CD4-positive, CD25-positive, alpha-beta regulatory T cell (primary cell): ENCODE data around the gene CAMK2A. TPM values are rescaled to one million over a fixed set of nuclear protein-coding genes. Genes with fewer than 3 reads are reported as not detected.
A peak's percentile ranks its signal among the peaks of the same experiment; 100 is the strongest.

Source experiments
- ATAC-seq, 2 donors: fragments of 150-1000 bp; cut with Tn5 transposase; one replicate each; pipeline ENCODE4 v1.10.0; 2021; ENCODE audit warnings: low read depth in 2 of 2, moderate number of reproducible peaks in 2 of 2, moderate library complexity in 1 of 2
- DNase-seq, 3 donors: peaks; one replicate each; pipeline versions ENCODE4 v3.0.0 to v3.0.0-alpha.2; 2012 to 2022; ENCODE audit warnings: mixed read lengths in 1 of 3
- H3K27ac ChIP-seq: one replicate; pipeline ENCODE4 v1.7.0; 2013; ENCODE audit warnings: mild to moderate bottlenecking, low read length; ENCODE audit not compliant: insufficient read depth, poor library complexity, severe bottlenecking
- H3K27me3 ChIP-seq: one replicate; pipeline ENCODE4 v1.7.0; 2013; ENCODE audit warnings: low read length; ENCODE audit not compliant: control insufficient read depth, insufficient read depth
- H3K36me3 ChIP-seq: one replicate; pipeline ENCODE4 v1.7.0; 2013; ENCODE audit warnings: mild to moderate bottlenecking, low read length, moderate library complexity; ENCODE audit not compliant: control insufficient read depth, insufficient read depth
- H3K4me1 ChIP-seq: 2 replicates; pipeline ENCODE4 v1.7.0; 2013; ENCODE audit warnings: mild to moderate bottlenecking, low read length; ENCODE audit not compliant: insufficient read depth, control insufficient read depth, poor library complexity, severe bottlenecking
- H3K4me3 ChIP-seq: one replicate; pipeline ENCODE4 v1.7.0; 2013; ENCODE audit warnings: low read depth, mild to moderate bottlenecking, low read length, moderate library complexity
- H3K9me3 ChIP-seq, 2 experiments: 1 replicate in 1 of 2; 2 replicates in 1 of 2; pipeline ENCODE4 v1.7.0; 2013; ENCODE audit warnings: low read length in 2 of 2, mild to moderate bottlenecking in 1 of 2, moderate library complexity in 1 of 2; ENCODE audit not compliant: control insufficient read depth in 2 of 2
- H3K27ac Mint-ChIP-seq, 3 donors: one replicate each; pipeline ENCODE4 v1.8.0; 2020 to 2022; ENCODE audit warnings: mild to moderate bottlenecking in 3 of 3, mixed read lengths in 3 of 3, moderate library complexity in 2 of 3
- H3K27me3 Mint-ChIP-seq: one replicate; pipeline ENCODE4 v1.8.0; 2022; ENCODE audit warnings: mild to moderate bottlenecking, mixed read lengths
- H3K36me3 Mint-ChIP-seq: one replicate; pipeline ENCODE4 v1.8.0; 2020; ENCODE audit warnings: mixed read lengths
- H3K4me1 Mint-ChIP-seq, 4 donors: one replicate each; pipeline ENCODE4 v1.8.0; 2020 to 2022; ENCODE audit warnings: mixed read lengths in 4 of 4, mild to moderate bottlenecking in 1 of 4
- H3K4me3 Mint-ChIP-seq, 4 donors: one replicate each; pipeline ENCODE4 v1.8.0; 2020 to 2022; ENCODE audit warnings: mild to moderate bottlenecking in 4 of 4, mixed read lengths in 4 of 4, moderate library complexity in 3 of 4
- H3K9me3 Mint-ChIP-seq, 7 donors: one replicate each; pipeline ENCODE4 v1.8.0; 2020 to 2022; ENCODE audit warnings: mixed read lengths in 7 of 7, mild to moderate bottlenecking in 3 of 7, moderate library complexity in 2 of 7
- polyA plus RNA-seq, 4 donors: library from polyadenylated mRNA; unstranded; fragments of 300-500 nt; fragmentation: Illumina TruSeq; gene quantifications; one replicate each; pipeline ENCODE4 v1.2.3, GENCODE V29; 2021
- total RNA-seq: library from RNA; stranded (reverse); gene quantifications from one replicate; pipeline ENCODE4 v1.2.3, GENCODE V29; 2022

CAMK2A gene
- total and polyA plus RNA-seq, 5 donors from 2014 or later: not detected

GRCh38 chr5:150186897-150187296 is 102.7 kb downstream of the CAMK2A start:
- Mint-ChIP-seq H3K27me3 (peaks cover 36% of the 10 kb centered on the region), H3K27ac (no peak overlapping the region), H3K4me3 (no peak overlapping the region), H3K4me1 (no peaks in the 10 kb centered on the region), H3K36me3 (no peaks in the 10 kb centered on the region), H3K9me3 (no peaks in the 10 kb centered on the region)
- H3K36me3 ChIP-seq: no peaks in the 10 kb centered on the region
- no peak overlapping the region for H3K4me3 ChIP-seq
- H3K27ac ChIP-seq: no peak overlapping the region
- H3K27me3 ChIP-seq: peaks cover 3% of the 10 kb centered on the region
- no peaks in the 10 kb centered on the region for H3K9me3 ChIP-seq
- no peak for DNase-seq
- no peaks in the 10 kb centered on the region for H3K4me1 ChIP-seq
- no peak for ATAC-seq

- Mint-ChIP-seq H3K9me3 (no peaks in the 10 kb centered on the region), H3K27ac (no peak overlapping the region), H3K27me3 (peaks cover 32% of the 10 kb centered on the region), H3K4me3 (no peak overlapping the region), H3K36me3 (no peaks in the 10 kb centered on the region), H3K4me1 (no peaks in the 10 kb centered on the region)
- Histone ChIP-seq H3K9me3 (no peaks in the 10 kb centered on the region), H3K36me3 (no peaks in the 10 kb centered on the region), H3K27ac (no peak overlapping the region), H3K4me1 (no peaks in the 10 kb centered on the region), H3K4me3 (no peak overlapping the region), H3K27me3 (peaks cover 3% of the 10 kb centered on the region)
- ATAC-seq (no peak), DNase-seq (no peak)
Measured at GRCh38 chr5:150186137-150186536, 103.4 kb downstream of the CAMK2A start.

GRCh38 chr5:150184990-150185912 is 104.3 kb downstream of the CAMK2A start:
- Histone ChIP-seq H3K27me3 (peaks cover 3% of the 10 kb centered on the region), H3K4me1 (no peaks in the 10 kb centered on the region), H3K36me3 (no peaks in the 10 kb centered on the region), H3K9me3 (no peaks in the 10 kb centered on the region), H3K4me3 (no peak overlapping the region), H3K27ac (no peak overlapping the region)
- Mint-ChIP-seq H3K9me3 (no peaks in the 10 kb centered on the region), H3K27ac (no peak overlapping the region), H3K27me3 (peaks cover 27% of the 10 kb centered on the region), H3K4me1 (no peaks in the 10 kb centered on the region), H3K4me3 (no peak overlapping the region), H3K36me3 (no peaks in the 10 kb centered on the region)
- no peak for DNase-seq
- ATAC-seq: no peak

GRCh38 chr5:150184006-150184405 is 105.6 kb downstream of the CAMK2A start:
- DNase-seq: no peak
- H3K27ac Mint-ChIP-seq: no peak overlapping the region
- H3K4me1 ChIP-seq: no peaks in the 10 kb centered on the region

GRCh38 chr5:150183436-150183835 is 106.1 kb downstream of the CAMK2A start:
- Histone ChIP-seq H3K27ac (no peak overlapping the region), H3K9me3 (no peaks in the 10 kb centered on the region), H3K4me3 (no peak overlapping the region), H3K36me3 (no peaks in the 10 kb centered on the region), H3K27me3 (no peaks in the 10 kb centered on the region), H3K4me1 (no peaks in the 10 kb centered on the region)
- no peaks in the 10 kb centered on the region for H3K4me1 Mint-ChIP-seq
- H3K4me3 Mint-ChIP-seq: no peak overlapping the region
- no peaks in the 10 kb centered on the region for H3K9me3 Mint-ChIP-seq
- DNase-seq (no peak), ATAC-seq (no peak)
- peaks cover 21% of the 10 kb centered on the region for H3K27me3 Mint-ChIP-seq
- no peaks in the 10 kb centered on the region for H3K36me3 Mint-ChIP-seq
- no peak overlapping the region for H3K27ac Mint-ChIP-seq

More at GRCh38 chr5:150184006-150184405, 105.6 kb downstream of the CAMK2A start:
- no peak for ATAC-seq
- H3K36me3 Mint-ChIP-seq: no peaks in the 10 kb centered on the region
- H3K9me3 Mint-ChIP-seq: no peaks in the 10 kb centered on the region
- H3K9me3 ChIP-seq: no peaks in the 10 kb centered on the region
- H3K27ac ChIP-seq: no peak overlapping the region
- peaks cover 20% of the 10 kb centered on the region for H3K27me3 Mint-ChIP-seq
- no peaks in the 10 kb centered on the region for H3K27me3 ChIP-seq
- no peaks in the 10 kb centered on the region for H3K4me1 Mint-ChIP-seq
- no peak overlapping the region for H3K4me3 ChIP-seq
- no peaks in the 10 kb centered on the region for H3K36me3 ChIP-seq
- H3K4me3 Mint-ChIP-seq: no peak overlapping the region

- Histone ChIP-seq H3K9me3 (no peaks in the 10 kb centered on the region), H3K27me3 (no peaks in the 10 kb centered on the region), H3K27ac (no peak overlapping the region), H3K4me3 (no peak overlapping the region), H3K4me1 (no peaks in the 10 kb centered on the region), H3K36me3 (no peaks in the 10 kb centered on the region)
- DNase-seq (no peak), ATAC-seq (no peak)
- H3K4me1 Mint-ChIP-seq: no peaks in the 10 kb centered on the region
- peak overlapping the region in 1 of 4 donors; percentile 51 for H3K4me3 Mint-ChIP-seq
- H3K9me3 Mint-ChIP-seq: no peaks in the 10 kb centered on the region
- H3K36me3 Mint-ChIP-seq: no peaks in the 10 kb centered on the region
- H3K27me3 Mint-ChIP-seq: peaks cover 22% of the 10 kb centered on the region
- no peak overlapping the region for H3K27ac Mint-ChIP-seq
Measured at GRCh38 chr5:150182774-150183173, 106.8 kb downstream of the CAMK2A start.

GRCh38 chr5:150181766-150182545 is 107.6 kb downstream of the CAMK2A start:
- Mint-ChIP-seq H3K4me1 (no peaks in the 10 kb centered on the region), H3K27ac (no peak overlapping the region), H3K4me3 (no peak overlapping the region), H3K36me3 (no peaks in the 10 kb centered on the region), H3K27me3 (peaks cover 15% of the 10 kb centered on the region), H3K9me3 (no peaks in the 10 kb centered on the region)
- no peak for ATAC-seq
- DNase-seq: no peak
- H3K27ac ChIP-seq: no peak overlapping the region
- H3K4me3 ChIP-seq: no peak overlapping the region
- H3K4me1 ChIP-seq: no peaks in the 10 kb centered on the region
- H3K9me3 ChIP-seq: no peaks in the 10 kb centered on the region
- no peaks in the 10 kb centered on the region for H3K36me3 ChIP-seq
- H3K27me3 ChIP-seq: no peaks in the 10 kb centered on the region
